Heart right ventricle (tissue), 16 donors: ENCODE results near the gene NID1. TPM values are rescaled to one million over a fixed set of nuclear protein-coding genes. Genes with fewer than 3 reads are reported as not detected.

Experiments used
- ATAC-seq, 8 donors: fragments of 200-7000 bp; cut with Tn5 transposase; one replicate each; pipeline ENCODE4 v1.9.1; 2020; ENCODE audit warnings: mild to moderate bottlenecking in 8 of 8, moderate library complexity in 8 of 8, moderate number of reproducible peaks in 1 of 8
- DNase-seq, 2 donors: peaks; one replicate each; pipeline ENCODE4 v3.0.0-alpha.2; 2020
- H3K27ac ChIP-seq, 10 donors: fragments of 200-600 bp; sonication (generic) in 2 of 10; one replicate each; pipeline versions ENCODE4 v1.5.0 to v1.8.0; 2020 to 2022; ENCODE audit warnings: mild to moderate bottlenecking in 3 of 10
- H3K27me3 ChIP-seq, 7 donors: fragments of 200-600 bp; one replicate each; pipeline ENCODE4 v1.8.0; 2021 to 2022; ENCODE audit warnings: mild to moderate bottlenecking in 2 of 7
- H3K36me3 ChIP-seq, 9 donors: fragments of 200-600 bp; sonication (generic) in 1 of 9; one replicate each; pipeline versions ENCODE4 v1.5.0 to v1.8.0; 2020 to 2022; ENCODE audit warnings: mild to moderate bottlenecking in 2 of 9
- H3K4me1 ChIP-seq, 9 donors: fragments of 200-600 bp; sonication (generic) in 1 of 9; one replicate each; pipeline versions ENCODE4 v1.5.0 to v1.8.0; 2020 to 2022; ENCODE audit warnings: mild to moderate bottlenecking in 4 of 9
- H3K4me3 ChIP-seq, 10 donors: fragments of 200-600 bp; sonication (generic) in 2 of 10; one replicate each; pipeline versions ENCODE4 v1.5.0 to v1.8.0; 2020 to 2022; ENCODE audit warnings: mild to moderate bottlenecking in 7 of 10, moderate library complexity in 2 of 10
- H3K9me3 ChIP-seq, 11 donors: fragments of 200-600 bp in 10 of 11; sonication (generic) in 2 of 11; one replicate each; pipeline versions ENCODE4 v1.5.0 to v1.8.0; 2013 to 2022; ENCODE audit warnings: mild to moderate bottlenecking in 2 of 11, control low read depth in 1 of 11, moderate library complexity in 1 of 11
- CTCF ChIP-seq, 9 donors: fragments of 200-600 bp; sonication (generic) in 2 of 9; IDR thresholded peaks; one replicate each; pipeline versions ENCODE4 v1.5.0 to v1.8.0; 2021 to 2022; ENCODE audit warnings: antibody characterized with exemption in 9 of 9, mild to moderate bottlenecking in 5 of 9, moderate library complexity in 1 of 9
- WGBS, 2 donors: extraction: QIAGEN DNeasy Blood & Tissue Kit; methylation state at CpG; one replicate each; pipeline ENCODE4 v1.1.7; 2013; ENCODE audit warnings: inconsistent platforms in 1 of 2; 5-methylcytosine and 5-hydroxymethylcytosine counted together
- intact Hi-C, 10 donors: fragments of 100-400 bp; cut with DNase I; formaldehyde crosslinking; loops; one replicate each; pipeline versions ENCODE4 v1.11.1 to v1.14.2; 2022
- polyA plus RNA-seq, 2 donors: library from polyadenylated mRNA; stranded (reverse); fragments of 200-250 nt; gene quantifications; one replicate each; pipeline ENCODE4 v1.2.3, GENCODE V29; 2013
- total RNA-seq, 10 donors: library from RNA; stranded (reverse); fragmentation: NEBNext Ultra II Directional in 3 of 10; extraction: Animal tissue kit (Norgen Biotek cat#: 25700) in 3 of 10; gene quantifications; one replicate each; pipeline versions ENCODE4 v1.2.1 to v1.2.4, GENCODE V29; 2021 to 2023
- donor health status: Arrhythmogenic right ventricular cardiomyopathy.
- donor health status: ischemic (EF 13 %, LVEDD 7.1; RV severe dilation, severe dysfunction).
- donor health status: healthy with polysubstance abuse.
- donor health status: DM: no; HTN: yes; CAD: no.
- donor health status: DM: no; HTN: no; CAD: no.
- donor health status: ischemic (EF 25% LVEDD 6.9; RV normal size, moderate dysfunction).
- donor health status: ischemic (EF 25% LVEDD 5.7; RV mildly dilated, moderate dysfunction).
- donor health status: healthy.
- donor health status: DM: yes; HTN: yes; CAD: no.
- donor health status: Ischemic cardiomyopathy.
- donor health status: ischemic (EF 35%, LVEDD 5.7; RV mildly dilated, moderate dysfunction).
- donor health status: nonischemic (EF 11% LVEDD 7.7; RV severe dilation, severe dysfunction).
- donor health status: DM: yes; HTN: yes; CAD: no.
- donor health status: PGD.
- donor health status: ischemic (EF 29% LVEDD 5.4; RV normal size, mild dysfunction).
- donor health status: nonischemic (EF 23%, LVEDD 6.1; RV moderate dilation, normal function).

NID1 gene
- total and polyA plus RNA-seq, 12 donors, result 30.2 to 120 (median 44.4) TPM

- Histone ChIP-seq H3K27me3 (no peaks in the 10 kb centered on the region), H3K9me3 (peaks cover 0 to 17% (median 3%) of the 10 kb centered on the region in 11 donors), H3K4me3 (no peak overlapping the region), H3K36me3 (peaks cover 0 to 100% (median 53%) of the 10 kb centered on the region in 9 donors), H3K4me1 (peaks cover 0 to 2% (median 0%) of the 10 kb centered on the region in 9 donors), H3K27ac (no peak overlapping the region)
- TF ChIP-seq CTCF (IDR thresholded peaks at IDR 0.05), result no peak
- WGBS, 2 donors, result 89 to 96% methylated on average over 13 of the region's 13 CpGs
- intact Hi-C loops, result no loop called here
- DNase-seq (no peak), ATAC-seq (no peak)
Measured at GRCh38 chr1:235992346-235992745, 72.5 kb downstream of the NID1 start.

DNA sequence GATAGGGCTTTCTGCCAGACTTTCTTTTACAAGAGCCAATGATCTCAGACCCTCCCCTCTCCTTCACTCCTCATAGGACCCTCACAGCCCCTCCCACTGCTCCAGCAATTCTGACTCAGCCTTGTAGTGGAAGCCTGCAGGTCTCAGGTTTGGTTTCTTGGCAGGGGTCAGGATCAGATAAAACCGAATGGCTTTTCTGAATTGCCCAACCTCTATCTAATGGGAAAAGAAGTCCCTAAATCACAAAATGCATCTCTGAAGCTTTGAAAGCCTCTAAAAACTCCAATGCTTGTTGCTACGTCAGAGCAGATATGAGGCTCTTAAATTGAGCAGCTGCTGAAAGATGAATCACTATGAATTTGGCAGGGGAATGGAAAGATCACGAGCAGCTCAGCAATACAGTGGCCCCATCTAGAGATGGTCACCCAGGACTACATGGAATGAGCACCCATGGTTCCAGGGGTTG, 74.5 kb downstream of the NID1 start:
- Histone ChIP-seq H3K9me3 (peaks cover 0 to 17% (median 3%) of the 10 kb centered on the region in 11 donors), H3K4me1 (peaks cover 0 to 19% (median under 1%) of the 10 kb centered on the region in 9 donors), H3K27me3 (no peaks in the 10 kb centered on the region), H3K27ac (peak overlapping the region in 1 of 10 donors; percentile 36), H3K4me3 (no peak overlapping the region), H3K36me3 (peaks cover 0 to 100% (median 52%) of the 10 kb centered on the region in 9 donors)
- peak in 1 of 9 donors; percentile 23 for TF ChIP-seq CTCF (IDR thresholded peaks at IDR 0.05)
- intact Hi-C loops, result no loop called here
- 53 to 71% methylated on average over 3 of the region's 3 CpGs for WGBS, 2 donors
- ATAC-seq (peak in 5 of 8 donors; percentile 12 to 88 (median 69)), DNase-seq (no peak)

DNA sequence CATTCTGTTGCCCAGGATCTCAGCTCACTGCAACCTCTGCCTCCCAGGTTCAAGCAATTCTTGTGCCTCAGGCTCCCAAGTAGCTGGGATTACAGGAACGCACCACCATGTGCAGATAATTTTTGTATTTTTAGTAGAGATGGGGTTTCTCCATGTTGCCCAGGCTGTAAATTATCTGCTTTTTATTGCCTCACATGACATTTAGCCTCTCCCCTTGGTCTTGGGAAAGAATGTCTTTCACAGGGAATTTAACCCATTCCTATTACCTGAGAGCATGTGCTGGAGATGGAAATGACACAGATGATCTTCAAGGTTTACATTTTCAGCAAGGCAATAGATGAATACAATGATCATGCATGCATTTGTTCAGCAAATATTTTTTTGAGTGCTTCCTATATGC, 75.8 kb downstream of the NID1 start:
- peaks cover 0 to 100% (median 53%) of the 10 kb centered on the region in 9 donors for H3K36me3 ChIP-seq
- intact Hi-C loops, result loop anchor here in 1 of 10 donors (10.0 kb wide), 1 partner anchor 76 kb away; the partner anchor contains the start of gene NID1

DNA sequence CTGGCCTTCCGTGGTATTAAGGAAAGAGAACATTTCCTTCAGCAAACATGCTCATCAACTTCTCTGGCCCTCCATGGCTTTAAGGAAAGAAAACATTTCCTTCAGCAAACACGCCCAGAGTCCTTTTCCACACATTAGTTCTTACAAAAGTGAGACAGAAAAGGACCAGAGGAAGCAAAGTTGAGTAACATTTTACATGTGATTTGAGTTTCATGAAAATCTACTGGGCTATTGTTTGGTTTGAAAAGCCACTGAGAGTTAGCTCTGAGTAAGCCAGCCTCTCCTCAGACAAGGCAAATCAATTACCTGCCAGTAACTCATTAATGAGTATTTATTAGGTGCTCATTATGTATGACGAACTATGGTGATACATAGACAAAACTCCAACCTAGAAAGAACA, 78.0 kb downstream of the NID1 start:
- no peak for TF ChIP-seq CTCF (IDR thresholded peaks at IDR 0.05)
- ATAC-seq, result no peak
- Histone ChIP-seq H3K36me3 (peaks cover 0 to 100% (median 43%) of the 10 kb centered on the region in 9 donors), H3K9me3 (peaks cover 0 to 17% (median 3%) of the 10 kb centered on the region in 11 donors), H3K27ac (peak overlapping the region in 5 of 10 donors; percentile 10 to 52 (median 22)), H3K4me1 (peaks cover 0 to 50% (median 33%) of the 10 kb centered on the region in 9 donors), H3K4me3 (no peak overlapping the region), H3K27me3 (no peaks in the 10 kb centered on the region)
- 53 to 72% methylated on average over 3 of the region's 3 CpGs for WGBS, 2 donors
- DNase-seq, result no peak
- intact Hi-C loops, result loop anchor here in 1 of 10 donors (10.0 kb wide), 1 partner anchor 78 kb away; the partner anchor contains the start of gene NID1

More for the DNA sequence above, 75.8 kb downstream of the NID1 start:
- Histone ChIP-seq H3K4me3 (no peak overlapping the region), H3K9me3 (peaks cover 0 to 17% (median 3%) of the 10 kb centered on the region in 11 donors), H3K27ac (no peak overlapping the region), H3K4me1 (peaks cover 0 to 32% (median 13%) of the 10 kb centered on the region in 9 donors), H3K27me3 (no peaks in the 10 kb centered on the region)
- WGBS, 2 donors, result 95 to 98% methylated on average over 1 of the region's 1 CpG
- ATAC-seq, result no peak
- no peak for DNase-seq
- TF ChIP-seq CTCF (IDR thresholded peaks at IDR 0.05), result no peak
